HG03196 (cell line): ENCODE results near the gene CDC25B.
"Not testable (repeated sequence)": the region's sequence is repeated elsewhere in the genome, so short reads cannot be mapped to it uniquely, and the experiment has no call there.

ENCODE experiments used
- ATAC-seq: cut with Tn5 transposase; IDR thresholded peaks from one replicate; pipeline ENCODE4 v1.9.1; 2021; ENCODE audit not compliant: unreplicated experiment

CDC25B gene

GRCh38 chr20:3784216-3784853 is 11.8 kb upstream of the CDC25B start:
- no peak for ATAC-seq

- no peak for ATAC-seq
These were observed 11.3 kb upstream of the CDC25B start for GRCh38 chr20:3784863-3785239.

DNA sequence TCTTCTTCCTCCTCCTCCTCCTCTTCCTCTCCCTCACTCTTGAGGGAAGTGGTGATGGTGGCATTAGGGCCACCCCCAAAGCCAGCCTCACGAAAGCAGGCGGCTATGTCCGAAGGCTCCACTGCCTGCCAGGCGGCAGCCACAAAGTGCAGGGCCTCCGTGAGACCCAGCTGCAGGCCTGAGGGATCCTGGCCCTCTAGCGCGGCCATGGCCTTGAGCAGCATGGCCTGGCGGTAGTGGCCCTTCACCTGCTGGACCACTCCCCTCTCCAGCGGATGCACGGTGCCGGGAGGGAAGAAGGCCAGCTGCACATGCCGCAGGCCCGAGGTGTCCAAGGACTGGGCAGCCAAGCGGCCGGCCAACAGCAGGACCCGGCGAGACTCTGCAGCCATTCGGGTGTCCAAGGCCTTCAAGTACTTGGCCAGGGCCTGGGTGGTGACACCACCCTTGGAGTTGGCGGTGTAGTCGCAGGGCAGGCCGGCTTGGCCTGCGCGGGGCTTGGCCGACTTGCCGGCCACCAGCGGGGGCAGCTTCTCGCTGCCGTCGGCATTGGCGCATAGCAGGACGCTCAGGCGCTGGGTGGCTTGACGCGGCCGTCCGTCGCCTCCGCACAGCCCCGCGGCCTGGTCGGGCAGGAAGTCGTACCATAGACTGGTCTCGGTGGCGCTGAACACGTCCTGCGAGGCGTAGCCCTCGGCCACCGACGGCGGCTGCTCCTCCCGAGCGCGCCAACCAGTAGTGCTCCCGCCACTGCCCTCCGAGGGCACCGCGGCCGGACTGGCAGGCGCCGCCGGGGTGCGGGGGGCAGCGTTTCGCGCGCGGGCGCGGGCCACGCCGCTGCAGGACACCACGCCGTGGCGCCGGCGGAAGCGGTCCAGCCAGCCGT is 10.6 kb upstream of the CDC25B start:
- no peak for ATAC-seq

GRCh38 chr20:3786126-3786484 is 10.0 kb upstream of the CDC25B start:
- ATAC-seq, result no peak

DNA sequence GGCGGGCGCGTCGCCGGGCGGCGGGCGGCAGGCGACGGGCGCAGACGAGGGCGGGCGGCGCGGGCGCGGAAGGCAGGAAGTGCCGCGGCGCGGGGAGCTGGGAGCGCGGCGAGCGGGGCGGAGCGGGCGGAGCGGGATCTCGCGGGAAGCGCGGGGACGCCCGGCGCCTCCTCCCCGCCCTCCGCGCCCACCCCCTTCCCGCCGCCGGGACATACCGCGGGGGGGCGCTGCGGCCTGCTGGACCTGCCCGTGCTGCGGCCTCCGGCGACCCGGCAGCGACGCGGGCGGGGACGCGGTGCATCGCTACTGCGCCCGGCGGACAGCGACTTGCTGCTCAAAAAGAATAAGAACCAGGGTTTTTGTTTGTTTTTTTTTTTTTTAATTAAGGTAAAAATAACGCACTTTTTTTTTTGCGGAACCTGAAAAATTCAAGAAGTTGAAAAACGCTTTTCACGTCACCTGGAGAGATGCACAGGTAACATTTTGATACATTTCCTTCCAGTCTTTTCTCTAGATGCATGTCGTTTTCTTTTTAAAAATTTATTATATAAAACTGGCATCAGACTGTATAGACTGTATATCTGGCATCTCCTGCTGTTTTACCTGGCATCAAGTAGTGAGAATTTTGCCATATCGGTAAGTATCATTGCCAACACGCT is 9.3 kb upstream of the CDC25B start, which contains the start of gene CENPB:
Gene CENPB (minus strand): TSS at position 76 of the 659 bp plus-strand sequence. CDS start 257 bp downstream, outside the sequence.
- ATAC-seq, result peak; percentile 75

DNA sequence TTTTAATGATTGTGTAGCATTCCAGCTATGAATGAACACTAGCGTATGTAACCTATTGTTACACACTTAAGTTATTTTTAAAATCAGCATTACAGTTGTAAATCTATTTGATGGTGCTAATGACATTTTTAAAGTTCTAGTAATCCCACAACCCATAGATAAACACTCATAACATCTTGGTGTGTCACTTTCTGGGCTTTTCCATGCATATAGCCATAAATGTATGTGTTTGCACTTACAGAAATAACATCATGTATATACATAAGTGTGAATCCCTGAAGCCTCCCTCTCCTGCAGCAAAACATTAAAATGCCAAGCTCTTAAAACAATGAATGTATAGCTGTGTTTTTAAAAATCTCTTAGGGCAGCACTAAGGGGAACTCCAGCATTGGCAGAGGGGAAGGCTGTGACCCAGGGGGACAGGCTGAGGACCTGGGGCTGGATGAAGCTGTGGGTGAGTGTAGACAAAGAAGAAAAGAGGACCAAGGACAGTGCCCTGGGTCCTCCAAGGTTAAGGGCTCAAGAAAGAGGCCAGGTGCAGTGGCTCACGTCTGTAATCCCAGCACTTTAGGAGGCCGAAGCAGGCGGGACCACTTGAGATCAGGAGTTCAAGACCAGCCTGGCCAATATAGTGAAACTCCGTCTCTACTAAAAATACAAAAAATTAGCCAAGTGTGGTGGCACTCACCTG is 8.6 kb upstream of the CDC25B start:
- no peak for ATAC-seq

DNA sequence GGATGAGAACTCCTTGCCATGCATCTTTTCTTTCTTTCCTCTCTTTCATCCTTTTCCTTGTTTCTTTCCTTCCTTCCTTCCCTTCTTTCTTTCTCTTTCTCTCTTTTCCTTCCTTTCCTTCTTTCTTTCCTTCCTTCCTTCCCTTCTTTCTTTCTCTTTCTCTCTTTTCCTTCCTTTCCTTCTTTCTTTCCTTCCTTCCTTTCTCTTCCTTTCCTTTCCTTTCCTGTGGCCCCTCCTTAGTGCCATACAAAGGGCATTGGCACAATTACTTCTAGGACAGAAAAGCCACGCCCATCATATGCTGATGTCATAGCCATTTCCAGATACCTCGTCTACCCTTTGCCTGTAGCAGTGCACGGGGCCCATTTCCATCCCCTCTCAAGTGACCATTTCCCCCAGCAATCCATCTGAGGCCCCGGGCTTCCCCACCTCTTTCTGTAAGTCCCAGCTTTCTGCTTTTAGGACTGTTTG is 7.4 kb upstream of the CDC25B start:
- ATAC-seq, result no peak

DNA sequence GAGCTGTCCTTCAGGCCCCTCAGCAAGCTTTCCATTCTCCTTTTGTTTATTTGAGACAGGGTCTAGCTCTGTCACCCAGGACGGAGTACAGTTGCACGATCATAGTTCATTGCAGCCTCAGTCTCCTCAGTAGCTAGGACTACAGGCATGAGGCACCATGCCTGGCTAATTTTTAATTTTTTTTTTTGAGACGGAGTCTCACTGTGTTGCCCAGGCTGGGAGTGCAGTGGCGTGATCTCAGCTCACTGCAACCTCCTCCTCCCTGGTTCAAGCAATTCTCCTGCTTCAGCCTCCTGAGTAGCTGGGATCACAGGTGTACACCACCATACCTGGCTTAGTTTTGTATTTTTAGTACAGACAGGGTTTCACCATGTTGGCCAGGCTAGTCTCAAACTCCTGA is 6.9 kb upstream of the CDC25B start:
- not testable (repeated sequence) for ATAC-seq

- not testable (repeated sequence) for ATAC-seq
These were observed 1.9 kb upstream of the CDC25B start for GRCh38 chr20:3794168-3794567.

DNA sequence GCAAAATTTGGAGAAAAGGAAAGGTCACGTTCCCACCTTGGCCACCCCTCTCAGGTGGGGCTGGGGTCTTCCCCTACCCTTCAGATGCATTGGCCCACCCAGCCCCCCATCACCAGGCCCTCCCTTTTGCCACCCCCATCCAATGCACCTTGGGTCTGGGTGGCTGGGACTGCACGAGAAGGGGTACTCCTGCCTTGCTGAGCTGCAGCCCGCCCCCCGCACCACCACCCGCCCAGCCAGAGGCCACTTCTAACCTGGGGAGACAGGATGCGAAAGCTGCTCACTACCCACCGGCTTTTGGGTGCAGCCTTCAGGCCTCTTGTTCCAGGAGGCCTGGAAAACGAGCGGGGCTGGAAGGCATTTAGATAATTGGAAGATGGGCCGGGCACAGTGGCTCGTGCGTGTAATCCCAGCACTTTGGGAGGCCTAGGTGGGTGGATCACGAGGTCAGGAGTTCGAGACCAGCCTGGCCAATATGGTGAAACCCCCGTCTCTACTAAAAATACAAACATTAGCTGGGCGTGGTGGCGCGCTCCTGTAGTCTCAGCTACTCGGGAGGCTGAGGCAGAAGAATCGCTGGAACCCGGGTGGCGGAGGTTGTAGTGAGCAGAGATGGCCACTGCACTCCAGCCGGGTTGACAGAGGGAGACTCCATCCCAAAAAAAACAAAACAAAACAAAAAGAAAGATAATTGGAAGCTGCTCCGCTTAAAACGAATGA is 1.2 kb upstream of the CDC25B start:
- no peak for ATAC-seq

- ATAC-seq, result peak; percentile 5
These were observed 541 bp downstream of the CDC25B start for GRCh38 chr20:3796477-3797225.

GRCh38 chr20:3797226-3797545 is 1.1 kb downstream of the CDC25B start:
- ATAC-seq, result no peak

DNA sequence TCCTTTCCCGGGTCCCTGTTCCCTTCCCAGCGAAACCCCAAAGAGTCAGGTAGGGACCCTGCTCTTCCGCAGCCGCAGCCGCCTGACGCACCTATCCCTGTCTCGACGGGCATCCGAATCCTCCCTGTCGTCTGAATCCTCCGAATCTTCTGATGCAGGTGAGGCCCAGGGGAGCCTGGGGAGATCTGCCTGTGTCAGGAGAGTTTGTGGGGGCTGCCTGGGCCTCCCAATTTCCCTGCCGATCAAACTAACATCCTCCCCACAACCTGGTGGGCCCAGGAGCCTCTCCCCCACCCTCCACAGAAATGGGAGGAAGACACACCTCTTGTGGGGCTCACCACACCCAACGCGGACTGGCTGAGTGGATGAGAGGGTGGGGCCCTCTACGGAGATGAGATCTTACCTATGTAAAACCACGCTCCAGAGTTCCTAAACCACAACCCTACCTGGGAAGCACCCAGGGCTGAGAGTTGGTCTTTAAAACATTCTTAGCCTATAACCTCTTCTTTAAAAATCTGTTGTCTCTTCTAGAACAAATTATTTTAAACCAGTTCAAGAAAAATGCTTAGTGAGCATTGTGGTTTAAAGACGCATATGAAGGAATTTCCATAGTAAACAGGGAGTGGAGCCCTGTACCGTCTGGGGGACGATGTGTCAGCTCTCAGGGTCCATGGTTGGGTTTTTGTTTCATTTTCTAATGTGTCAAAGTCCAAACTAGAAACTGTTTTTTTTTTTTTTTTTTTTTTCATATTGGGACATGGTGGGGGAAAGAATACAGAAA is 1.7 kb downstream of the CDC25B start:
- ATAC-seq, result no peak

DNA sequence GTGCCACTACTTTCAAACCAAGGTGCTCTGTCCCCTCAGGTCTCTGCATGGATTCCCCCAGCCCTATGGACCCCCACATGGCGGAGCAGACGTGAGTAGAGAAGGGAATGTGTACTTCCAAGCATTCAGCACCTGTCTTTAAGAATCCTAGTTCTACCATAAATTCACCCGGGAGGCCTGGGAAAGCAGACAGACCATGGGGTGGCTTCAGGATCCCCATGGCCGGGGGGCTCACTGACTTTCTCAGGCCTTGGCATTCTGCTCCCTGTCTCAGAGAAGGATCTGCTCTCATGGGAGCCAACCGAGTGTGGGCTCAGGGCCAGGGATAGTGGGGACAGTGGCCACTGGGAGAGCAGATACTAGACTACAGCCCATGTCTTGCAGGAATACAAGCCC is 2.3 kb downstream of the CDC25B start:
- ATAC-seq, result no peak

DNA sequence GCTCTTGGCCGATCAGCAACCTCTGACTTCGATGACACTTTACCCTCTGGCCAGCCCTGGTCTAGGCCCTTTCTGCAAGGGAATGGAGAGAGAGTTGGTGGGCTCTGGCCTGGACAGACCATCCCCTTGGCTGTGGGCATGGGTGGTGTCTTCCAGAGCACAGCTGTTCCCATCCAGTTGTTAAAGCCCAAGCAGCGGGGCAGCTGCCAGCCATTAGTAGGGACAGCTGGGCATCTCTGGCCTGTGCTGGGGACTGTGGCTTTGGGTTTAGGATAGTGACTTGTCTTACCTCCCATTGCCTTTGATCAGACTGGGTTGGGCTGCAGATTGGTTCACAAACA is 2.8 kb downstream of the CDC25B start:
- no peak for ATAC-seq

- no peak for ATAC-seq
These were observed 4.3 kb downstream of the CDC25B start for GRCh38 chr20:3800256-3800877.

DNA sequence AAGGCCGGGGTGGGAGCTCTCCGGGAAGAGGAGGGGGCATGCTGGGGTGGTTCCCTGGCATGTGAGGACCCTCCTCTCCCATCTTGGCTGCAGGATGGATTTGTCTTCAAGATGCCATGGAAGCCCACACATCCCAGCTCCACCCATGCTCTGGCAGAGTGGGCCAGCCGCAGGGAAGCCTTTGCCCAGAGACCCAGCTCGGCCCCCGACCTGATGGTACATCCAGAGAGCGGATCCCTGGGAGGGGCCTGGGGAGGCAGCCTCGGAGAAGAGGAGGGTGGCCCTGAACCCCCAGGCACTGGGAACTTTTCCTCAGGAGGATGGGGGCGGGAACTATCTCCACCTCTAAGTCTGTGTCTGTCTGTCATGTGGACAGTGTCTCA is 4.8 kb downstream of the CDC25B start:
- no peak for ATAC-seq

GRCh38 chr20:3801299-3801698 is 5.2 kb downstream of the CDC25B start:
- no peak for ATAC-seq

DNA sequence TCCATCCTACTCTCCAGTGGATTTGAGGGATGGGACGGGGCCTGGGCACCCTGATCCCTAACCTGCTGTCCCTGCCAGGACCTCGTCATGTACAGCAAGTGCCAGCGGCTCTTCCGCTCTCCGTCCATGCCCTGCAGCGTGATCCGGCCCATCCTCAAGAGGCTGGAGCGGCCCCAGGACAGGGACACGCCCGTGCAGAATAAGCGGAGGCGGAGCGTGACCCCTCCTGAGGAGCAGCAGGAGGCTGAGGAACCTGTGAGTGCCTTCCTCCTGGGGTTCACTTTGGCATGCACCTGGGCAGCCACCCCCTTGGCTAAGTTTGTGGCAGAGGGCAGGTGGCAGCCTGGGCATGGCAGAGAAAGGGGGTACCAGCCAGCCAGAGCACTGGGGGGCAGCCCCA is 5.7 kb downstream of the CDC25B start:
- no peak for ATAC-seq
